HG02981 (cell line): ENCODE results near the gene ST8SIA6.
"Not testable (repeated sequence)": the region's sequence is repeated elsewhere in the genome, so short reads cannot be mapped to it uniquely, and the experiment has no call there.

Source experiments
- ATAC-seq: cut with Tn5 transposase; IDR thresholded peaks from one replicate; pipeline ENCODE4 v1.9.1; 2021; ENCODE audit warnings: mild to moderate bottlenecking, moderate library complexity; ENCODE audit not compliant: unreplicated experiment

Gene ST8SIA6

GRCh38 chr10:17457083-17457482 is 2.7 kb upstream of the ST8SIA6 start:
- no peak for ATAC-seq

GRCh38 chr10:17456032-17456548 is 1.7 kb upstream of the ST8SIA6 start:
- ATAC-seq = no peak

- no peak for ATAC-seq
These were observed 673 bp upstream of the ST8SIA6 start for GRCh38 chr10:17455015-17455520.

- no peak for ATAC-seq
These were observed 863 bp downstream of the ST8SIA6 start for GRCh38 chr10:17453373-17454091.

- ATAC-seq = no peak
These were observed 1.4 kb downstream of the ST8SIA6 start for GRCh38 chr10:17453035-17453372.

- no peak for ATAC-seq
These were observed 2.1 kb downstream of the ST8SIA6 start for GRCh38 chr10:17452060-17452841.

- ATAC-seq = no peak
These were observed 4.4 kb downstream of the ST8SIA6 start for GRCh38 chr10:17450024-17450423.

- ATAC-seq = no peak
These were observed 8.9 kb downstream of the ST8SIA6 start for GRCh38 chr10:17445400-17445998.

- no peak for ATAC-seq
These were observed 10.0 kb downstream of the ST8SIA6 start for GRCh38 chr10:17444388-17444714.

- ATAC-seq = peak; percentile 87
These were observed 10.5 kb downstream of the ST8SIA6 start for GRCh38 chr10:17443707-17444387.

GRCh38 chr10:17438583-17438982 is 15.8 kb downstream of the ST8SIA6 start:
- no peak for ATAC-seq

GRCh38 chr10:17436578-17436977 is 17.8 kb downstream of the ST8SIA6 start:
- ATAC-seq = not testable (repeated sequence)

GRCh38 chr10:17435953-17436352 is 18.4 kb downstream of the ST8SIA6 start:
- ATAC-seq = no peak

GRCh38 chr10:17435187-17435586 is 19.2 kb downstream of the ST8SIA6 start:
- no peak for ATAC-seq

- no peak for ATAC-seq
These were observed 21.7 kb downstream of the ST8SIA6 start for GRCh38 chr10:17432723-17433122.

- no peak for ATAC-seq
These were observed 22.5 kb downstream of the ST8SIA6 start for GRCh38 chr10:17431871-17432311.

GRCh38 chr10:17430647-17431355 is 23.6 kb downstream of the ST8SIA6 start:
- ATAC-seq = no peak

GRCh38 chr10:17429490-17429889 is 24.9 kb downstream of the ST8SIA6 start:
- no peak for ATAC-seq

GRCh38 chr10:17428351-17429097 is 25.9 kb downstream of the ST8SIA6 start:
- peak; percentile 63 for ATAC-seq
